GM19023 (cell line): ENCODE measurements around the gene FBXO41.

Experiments
- ATAC-seq: cut with Tn5 transposase; IDR thresholded peaks from one replicate; pipeline ENCODE4 v1.9.1; 2021; ENCODE audit warnings: mild to moderate bottlenecking, moderate library complexity; ENCODE audit not compliant: unreplicated experiment

Gene FBXO41

DNA sequence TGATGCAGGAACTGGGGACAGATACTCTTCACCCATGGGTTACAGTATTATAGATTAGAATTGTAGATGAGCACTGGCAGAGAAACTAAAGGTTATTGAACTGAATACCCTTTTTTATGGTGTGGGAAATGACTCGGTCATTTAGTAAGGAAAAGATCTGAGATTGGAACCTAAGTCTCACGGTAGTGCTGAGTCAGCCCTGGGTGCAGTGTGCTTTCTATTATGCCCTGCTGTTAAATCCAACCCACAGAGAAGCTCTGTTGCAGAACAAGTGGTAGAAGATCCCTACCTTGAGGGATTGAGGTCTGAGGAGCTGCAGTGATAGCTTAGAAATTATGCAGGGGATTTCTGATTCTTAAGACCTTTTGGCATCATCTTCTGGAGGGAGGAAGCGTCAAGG, 37.4 kb downstream of the FBXO41 start:
- ATAC-seq, result no peak

DNA sequence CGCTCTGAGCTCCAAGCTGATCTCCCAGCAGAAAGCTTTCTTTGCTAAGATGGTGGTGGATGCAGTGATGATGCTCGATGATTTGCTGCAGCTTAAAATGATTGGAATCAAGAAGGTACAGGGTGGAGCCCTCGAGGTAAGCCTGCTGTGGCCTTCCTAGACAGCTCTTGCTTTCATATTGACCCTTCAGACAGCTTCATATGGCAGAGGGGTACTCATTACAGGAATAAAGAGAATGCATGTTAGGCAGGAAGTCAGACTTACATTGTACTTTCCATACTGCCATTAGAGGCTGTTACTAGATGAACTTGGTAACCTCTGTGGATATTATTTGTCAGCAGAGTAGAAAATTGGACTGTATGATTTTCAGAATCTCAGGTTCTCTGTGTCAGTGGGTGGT, 39.7 kb downstream of the FBXO41 start:
- no peak for ATAC-seq

DNA sequence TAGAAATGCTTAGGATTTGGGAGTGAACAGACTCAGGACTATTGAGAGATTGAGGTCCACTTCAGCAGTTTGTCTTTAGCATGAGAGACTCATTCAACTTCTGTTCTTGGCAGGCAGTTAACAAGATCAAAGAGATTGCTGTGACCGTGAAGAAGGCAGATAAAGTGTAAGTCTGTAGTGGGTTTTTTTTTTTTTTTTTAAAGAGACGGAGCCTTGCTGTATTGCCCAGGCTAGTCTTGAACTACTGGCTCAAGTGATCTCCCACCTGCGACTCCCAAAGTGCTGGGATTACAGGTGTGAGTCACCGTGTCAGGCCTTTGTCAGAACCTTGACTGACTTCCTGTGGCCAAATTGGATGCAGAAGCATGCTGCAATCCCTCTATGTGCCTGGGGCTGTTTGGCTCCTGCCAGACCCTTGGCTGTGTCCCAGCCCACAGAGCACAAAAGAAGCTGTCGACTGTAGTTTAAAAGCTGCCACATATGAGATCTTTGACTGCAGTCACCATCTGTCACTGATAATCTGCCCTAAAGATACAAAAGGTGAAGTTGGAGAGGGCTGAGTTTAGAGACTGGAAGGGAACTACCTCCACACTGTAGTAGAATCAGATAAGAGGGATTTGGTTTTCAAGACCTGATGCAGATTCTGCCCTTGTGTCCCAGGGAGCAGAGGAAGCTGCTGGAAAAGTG, 40.3 kb downstream of the FBXO41 start:
- ATAC-seq, result no peak

DNA sequence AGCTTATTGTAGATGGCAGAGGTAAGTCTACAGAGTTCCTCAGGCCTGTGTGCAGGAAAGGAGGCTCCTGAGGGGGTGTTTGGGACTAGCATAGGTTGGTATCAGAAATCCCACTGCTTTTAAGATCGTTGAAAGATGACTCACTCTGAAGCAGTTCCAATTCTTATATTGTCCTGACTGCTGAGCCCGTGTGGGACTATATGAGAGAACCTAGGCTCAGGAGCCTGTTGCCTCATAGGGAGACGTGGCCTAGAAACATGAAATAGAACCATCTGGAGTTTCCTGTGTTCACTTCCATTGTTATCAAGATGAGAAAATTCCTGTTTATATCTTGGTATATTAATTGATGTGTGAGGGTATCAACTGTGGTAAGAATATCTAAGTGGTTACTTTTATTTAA, 44.5 kb downstream of the FBXO41 start:
- ATAC-seq, result no peak

DNA sequence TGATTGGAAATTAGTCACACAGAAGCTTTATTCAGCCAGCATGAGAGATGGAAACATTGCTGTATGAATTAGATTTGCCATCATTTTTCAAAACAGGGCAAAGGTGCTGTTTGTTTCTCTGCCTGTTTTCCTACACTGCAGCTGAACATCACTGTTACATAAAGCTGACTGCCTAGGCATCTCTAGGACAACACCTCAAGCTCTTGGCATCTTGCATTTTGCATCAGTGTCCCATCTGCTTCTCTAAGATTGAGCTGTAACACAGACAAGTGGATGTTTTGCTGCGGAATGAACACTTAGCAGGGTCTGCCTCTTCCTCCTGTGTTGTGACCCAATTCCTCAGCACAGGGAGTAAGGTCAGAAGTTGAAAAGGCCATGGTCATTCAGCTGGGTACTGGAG, 45.3 kb downstream of the FBXO41 start:
- no peak for ATAC-seq

DNA sequence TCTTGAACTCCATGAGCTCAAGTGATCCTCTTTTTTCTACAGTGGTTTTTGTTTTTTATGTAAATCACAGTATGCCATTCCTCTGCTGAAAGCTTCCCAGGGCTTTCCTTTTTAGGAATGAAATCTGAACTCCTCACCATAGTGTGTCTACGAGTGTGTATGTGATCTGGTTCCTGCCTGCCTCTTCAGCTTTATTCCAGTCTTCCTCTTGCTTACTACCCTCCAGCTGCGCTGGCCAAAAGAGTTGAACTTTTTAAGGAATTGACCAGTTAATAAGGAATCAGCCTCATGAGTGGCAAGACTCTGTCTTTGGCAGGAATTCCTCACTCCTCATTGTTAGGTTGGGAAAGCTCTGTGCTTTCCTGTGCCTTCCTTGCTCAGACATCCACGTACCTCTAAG, 46.1 kb downstream of the FBXO41 start:
- ATAC-seq, result no peak

DNA sequence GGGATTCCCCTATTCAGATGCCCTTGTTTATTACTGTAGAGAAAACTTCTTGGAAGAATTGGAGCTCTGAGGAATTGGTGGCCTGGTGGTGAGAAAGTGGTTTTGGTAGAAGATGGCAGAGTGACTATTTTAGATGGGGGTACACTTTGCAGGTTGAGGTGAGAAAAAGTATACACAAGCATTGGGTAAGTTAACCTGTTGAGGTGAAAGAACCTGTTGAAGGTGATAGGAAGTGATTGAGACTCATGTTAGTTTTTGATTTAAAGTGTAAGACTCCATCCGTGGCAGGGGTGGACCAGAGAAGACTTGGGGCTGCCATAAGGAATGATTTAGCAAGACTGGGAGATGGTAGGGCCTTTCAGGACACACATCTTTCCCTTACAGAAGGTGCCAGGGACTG, 47.1 kb downstream of the FBXO41 start:
- no peak for ATAC-seq

DNA sequence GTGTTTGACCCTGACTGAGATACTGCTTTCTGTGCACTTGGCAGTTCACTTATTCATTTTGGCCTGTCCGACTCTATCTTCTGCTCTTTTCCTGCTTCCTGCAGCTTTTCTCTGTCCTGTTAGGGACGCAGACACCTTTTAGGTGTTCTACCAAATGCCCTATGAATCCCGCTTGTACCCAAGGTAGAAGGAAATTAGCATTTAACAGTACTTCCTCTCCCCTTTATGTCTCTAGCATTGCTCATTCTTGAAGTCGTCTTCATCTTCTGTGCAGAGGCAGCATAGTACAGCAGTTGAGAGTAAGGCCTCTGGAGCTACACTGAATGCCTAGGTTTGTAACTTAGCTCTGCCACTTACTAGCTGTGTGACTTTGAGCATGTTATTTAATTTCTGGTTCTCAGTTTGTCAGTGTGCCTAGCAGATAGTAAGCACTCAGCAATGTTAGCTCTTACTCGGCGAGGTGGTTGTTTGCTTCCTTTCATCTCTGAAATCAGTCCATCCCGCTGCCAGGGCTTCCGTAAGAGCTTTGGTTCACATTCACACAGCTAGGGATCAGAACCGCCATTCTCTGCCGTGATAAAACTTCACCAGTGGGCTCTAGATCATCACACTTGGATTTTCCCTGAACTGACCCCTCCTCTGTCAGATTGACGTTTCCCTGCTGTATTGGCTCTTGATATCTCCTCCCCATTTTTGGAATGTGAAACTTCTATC, 48.8 kb downstream of the FBXO41 start:
- ATAC-seq, result no peak

DNA sequence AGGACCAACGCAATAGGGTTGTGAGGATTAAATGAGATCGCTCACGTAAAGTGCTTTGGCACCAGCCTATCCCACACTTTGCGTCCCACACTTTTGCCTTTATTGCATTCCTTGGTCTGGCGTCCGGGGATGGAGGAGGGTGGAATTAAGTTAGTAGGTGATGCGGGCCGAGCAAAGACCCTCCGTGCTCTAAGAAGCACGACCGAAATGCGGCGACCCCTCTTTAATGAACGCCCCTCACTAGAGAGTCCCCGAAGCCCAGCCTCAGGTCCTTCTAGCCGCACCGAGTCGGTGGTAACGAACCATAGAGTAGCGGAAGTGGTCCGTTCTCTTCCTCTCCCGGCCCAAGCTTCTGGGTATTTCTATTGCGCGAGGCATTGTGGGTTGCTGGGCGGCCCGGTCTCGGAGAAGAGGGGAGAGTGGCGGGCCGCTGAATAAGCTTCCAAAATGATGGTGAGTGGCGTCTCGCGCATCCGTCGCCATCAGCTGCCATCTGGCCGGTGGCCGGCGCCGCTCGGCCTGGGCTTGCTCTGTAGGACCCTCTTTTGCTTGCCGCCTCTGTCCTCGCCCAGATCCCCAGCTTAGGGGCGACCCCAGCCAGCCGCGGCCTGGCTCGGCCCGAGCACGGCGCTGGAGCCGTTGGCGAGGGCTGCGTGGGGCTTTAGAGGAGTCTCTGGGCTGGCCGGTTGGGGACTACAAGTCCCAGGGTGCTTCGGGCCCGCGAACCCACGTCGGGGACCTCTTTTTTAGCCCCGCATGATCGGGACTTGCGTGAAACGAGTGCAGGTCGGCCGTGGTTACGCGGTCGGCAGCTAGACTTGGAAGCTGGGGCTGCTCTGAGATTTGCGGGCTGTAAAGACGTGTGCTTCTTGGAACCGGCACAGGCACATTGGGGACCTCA, 50.1 kb downstream of the FBXO41 start, which contains the start of gene CCT7:
TSS of gene CCT7 (plus strand) at position 377 of the 901 bp plus-strand sequence. CDS start at position 448, 71 bp downstream.
- peak; percentile 65 for ATAC-seq

DNA sequence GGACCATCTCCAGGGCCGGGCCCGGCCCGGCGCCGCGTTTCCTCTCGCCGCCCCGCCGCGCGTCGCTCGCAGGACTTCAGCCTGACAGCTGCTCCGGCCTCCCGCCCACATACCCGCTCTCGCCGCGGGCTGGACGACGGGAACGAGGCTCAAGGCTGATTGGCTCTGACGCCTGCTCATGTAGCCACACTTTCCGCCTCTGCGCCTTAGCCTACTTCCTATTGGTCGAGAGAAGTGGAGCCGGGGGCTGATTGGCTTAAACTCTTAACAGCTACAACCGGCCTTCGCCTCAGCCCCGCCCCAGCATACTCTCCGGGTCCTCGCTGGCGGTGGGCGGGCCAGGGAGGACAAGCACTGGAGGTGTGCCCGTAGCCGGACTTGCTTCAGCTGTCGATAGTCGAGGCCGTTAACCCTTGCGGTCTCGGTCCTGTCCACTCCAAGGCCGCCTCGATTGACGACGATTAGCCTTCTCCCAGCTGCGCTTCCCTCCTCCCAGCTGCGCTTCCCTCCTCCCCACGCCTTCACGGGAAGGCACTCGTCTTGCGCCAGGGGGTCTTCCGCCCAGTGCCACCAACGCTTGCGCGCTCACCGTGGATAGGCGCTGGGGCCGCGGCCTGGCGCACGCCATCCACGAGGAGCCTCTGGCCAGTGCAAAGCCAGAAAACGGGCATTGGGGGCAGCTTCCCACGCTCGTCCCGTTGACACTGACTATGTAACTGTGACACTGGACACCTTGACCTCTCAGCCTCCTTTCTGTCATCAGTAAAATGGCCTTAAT, 50.9 kb downstream of the FBXO41 start, which contains the start of gene PRADC1:
TSS of gene PRADC1 (minus strand) at position 86 of the 778 bp plus-strand sequence. CDS start at position 7, 79 bp downstream.
- ATAC-seq, result peak; percentile 90

DNA sequence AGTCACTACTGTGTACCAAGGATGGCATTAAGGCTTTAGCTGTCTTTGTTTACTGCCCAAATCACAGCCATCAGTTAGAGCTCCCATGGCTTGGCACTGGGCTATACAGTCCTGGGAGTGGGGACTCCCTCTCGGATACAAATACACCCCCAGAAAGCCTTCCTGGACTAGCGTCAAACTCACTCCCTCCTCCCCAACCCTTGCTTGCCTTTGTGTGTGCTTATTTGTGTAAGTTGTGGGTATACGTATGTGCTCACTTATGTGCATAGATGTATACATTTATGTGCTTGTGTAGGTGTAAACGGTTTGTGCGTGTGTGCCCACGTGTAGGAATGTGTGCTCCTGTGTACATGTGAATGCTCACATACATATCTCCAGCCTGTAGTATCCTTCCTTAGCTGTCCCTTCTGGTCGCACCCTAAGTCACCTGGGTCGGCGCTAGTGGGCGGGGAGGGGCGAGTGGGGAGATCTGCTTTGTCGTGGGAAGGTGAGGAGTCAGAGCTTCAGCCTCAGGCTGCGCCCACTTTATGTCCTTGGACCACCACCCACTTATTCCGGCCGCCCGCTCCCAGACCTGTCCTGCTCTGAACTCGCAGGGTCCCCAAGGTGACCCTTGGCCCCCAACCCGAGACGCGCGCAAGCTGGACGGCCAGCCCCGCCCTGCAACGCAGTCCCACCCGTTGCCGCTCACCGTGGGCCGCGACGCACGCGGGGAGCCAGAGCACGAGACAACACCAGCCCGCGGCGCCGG, 51.7 kb downstream of the FBXO41 start:
- ATAC-seq, result peak; percentile 7

DNA sequence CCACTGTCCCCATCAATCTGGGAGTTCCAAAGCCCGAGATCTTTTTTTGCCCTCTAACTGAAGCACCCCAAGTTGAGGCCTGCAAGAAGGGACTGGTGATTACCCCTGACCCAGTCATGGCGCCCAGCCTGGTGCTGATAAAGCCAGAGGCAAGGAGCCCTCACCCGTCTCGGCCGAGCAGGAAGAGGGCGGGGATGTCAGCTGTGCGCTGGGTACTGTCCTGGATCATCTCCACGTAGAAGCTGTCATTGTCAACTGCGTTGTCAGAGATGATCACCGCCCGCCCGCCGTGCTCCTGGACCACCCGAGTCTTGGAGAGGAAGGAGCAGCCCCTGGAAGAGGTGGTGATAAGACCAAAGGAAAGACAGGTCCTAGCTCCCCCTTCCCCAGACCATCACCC, 55.6 kb downstream of the FBXO41 start:
- ATAC-seq, result no peak

DNA sequence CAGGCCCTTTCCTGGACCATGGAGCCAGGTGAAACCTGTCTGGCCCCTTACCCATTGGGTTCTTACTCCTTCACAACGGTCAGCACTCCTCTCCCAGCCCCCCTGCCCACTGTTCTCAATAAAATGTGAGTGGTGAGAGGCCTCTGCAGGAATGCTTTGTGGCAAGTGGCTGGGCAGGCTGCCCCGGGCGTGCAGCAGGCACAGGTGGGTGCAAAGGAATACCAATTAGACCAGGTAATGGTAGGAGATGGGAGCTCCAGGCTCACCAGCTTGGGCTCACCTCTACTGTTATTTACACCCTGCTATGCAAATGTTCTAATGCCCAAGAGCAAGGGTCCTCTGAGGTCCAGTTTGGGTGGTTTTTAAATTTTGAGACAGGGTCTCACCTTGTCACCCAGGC, 57.2 kb downstream of the FBXO41 start:
- ATAC-seq, result no peak

DNA sequence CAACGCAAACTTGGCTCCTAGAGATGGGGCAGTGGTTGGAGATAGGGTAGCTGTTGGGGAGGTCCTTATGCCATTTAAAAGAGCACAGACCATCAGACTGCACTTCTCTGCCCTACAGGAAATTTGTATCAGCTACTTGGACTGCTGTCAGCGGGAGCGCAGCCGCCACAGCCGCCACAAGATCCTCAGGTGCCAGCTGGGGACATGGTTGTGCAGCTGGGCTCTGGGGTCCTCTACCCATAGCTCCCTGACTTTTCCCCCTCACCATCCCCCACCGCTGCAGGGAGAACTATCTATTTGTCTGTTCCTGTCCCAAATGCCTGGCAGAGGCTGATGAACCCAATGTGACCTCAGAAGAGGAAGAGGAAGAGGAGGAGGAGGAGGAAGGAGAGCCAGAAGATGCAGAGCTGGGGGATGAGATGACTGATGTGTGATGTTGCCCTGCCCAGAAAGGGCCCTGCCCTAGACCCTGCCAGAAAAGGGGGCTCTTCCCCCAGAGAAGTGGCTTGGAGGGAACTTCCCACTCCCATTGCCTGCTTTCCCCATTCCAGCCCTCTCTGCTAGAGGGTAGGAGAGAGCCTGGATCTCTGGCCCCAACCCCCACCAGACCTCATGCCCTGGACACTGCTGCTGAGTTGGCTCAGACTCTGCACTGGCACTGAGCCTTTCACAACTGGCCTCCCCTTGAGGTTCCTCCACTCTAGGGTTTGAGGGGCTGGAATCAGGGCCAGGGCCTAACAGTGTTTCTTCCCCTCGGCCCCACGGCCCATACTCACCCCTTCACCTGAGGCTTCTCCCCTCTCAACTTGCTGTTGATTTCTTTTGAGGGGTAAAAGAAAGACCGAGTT, 58.5 kb downstream of the FBXO41 start:
- no peak for ATAC-seq

DNA sequence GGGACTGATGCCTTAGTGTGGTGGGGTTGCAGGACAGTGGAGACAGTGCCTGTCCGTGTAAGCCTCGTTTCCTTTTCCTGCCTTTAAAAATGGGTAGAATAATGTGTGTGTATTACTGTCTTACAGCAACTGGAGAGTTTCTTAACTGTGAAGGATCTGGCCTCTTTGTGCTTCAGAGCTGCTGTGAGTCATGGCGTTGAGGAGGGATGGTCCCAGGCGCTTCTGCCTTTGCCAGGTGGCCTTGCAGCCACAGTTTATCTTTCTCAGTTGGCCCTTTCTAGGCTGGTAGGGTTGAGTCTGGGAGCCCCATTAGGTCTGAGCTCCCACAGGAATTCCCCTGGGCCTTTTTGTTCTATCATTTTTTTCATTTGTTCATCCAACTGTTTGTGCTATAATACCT, 60.5 kb downstream of the FBXO41 start:
- no peak for ATAC-seq

DNA sequence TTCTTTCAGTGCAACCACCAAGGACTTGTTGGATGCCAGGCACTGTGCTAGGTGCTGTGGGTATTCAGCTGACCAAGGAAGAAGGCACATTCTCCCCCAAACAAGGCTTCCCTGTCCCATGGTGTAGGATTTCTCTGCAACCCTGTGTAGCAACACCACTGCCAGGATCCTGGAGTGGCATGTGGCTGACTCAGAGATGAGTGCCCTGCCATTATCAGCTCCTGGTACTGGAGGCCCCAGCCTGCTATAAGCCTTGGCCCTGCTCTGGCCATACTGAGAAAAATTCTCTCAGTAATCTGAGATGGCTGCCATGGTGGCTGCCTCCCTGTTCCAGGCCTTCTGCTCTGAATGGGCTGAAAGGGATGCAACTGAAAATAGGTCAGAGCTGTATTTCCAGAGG, 66.0 kb downstream of the FBXO41 start:
- ATAC-seq, result no peak

DNA sequence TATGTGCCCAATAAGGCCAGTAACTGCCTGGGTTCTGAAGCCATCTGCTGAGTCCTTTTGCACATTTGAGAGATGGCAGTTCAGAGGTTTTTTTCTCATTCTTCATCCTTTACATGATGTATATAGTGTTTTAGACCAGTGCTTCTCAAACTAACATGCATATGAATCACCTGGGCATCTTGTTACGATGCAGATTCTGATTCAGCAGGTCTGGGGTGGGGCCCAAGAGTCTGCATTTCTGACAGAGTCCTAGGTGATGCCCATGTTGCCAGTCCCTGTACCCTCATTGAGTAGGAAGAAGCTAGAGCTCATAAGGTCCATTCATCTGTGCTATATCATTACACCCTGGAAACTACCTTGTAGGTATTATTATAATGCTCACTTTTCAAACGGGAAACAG, 66.5 kb downstream of the FBXO41 start:
- ATAC-seq, result no peak

DNA sequence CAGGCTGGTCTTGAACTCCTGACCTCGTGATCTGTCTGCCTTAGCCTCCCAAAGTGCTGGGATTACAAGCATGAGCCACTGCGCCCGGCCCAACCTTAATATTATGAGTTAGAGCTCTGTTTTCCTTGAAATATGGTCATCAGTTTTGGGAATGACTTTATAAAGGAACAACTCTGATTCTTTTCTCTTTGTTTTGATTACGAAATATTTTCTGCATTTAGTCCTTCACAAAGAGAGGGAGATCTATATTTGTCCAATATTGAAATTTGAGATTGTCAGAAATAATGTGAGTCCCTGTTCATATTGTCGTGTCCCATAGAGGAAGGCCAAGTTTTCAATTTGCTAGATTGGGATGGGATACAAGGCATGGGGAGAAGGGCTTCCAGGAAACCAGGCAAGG, 67.1 kb downstream of the FBXO41 start:
- ATAC-seq, result no peak

DNA sequence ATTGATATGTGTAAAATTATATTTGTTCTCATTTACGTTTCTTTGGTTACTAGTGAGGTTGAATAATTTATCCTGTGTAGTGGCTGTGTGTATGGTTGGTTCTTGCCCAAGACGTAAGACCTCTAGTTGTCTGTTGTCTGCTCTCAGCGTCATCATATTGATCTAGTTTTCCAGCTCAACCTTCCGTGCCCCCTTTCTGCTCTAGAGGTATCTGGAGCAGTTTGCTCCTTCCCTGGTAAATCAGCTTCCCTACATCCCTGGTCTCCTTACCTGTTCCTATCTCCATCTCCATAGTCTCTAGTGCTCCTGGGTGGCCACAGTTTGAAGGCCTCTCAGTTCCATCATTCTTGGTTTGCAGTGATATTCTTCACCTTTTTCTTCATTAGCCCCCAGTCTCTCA, 69.0 kb downstream of the FBXO41 start:
- no peak for ATAC-seq
